IPS DF 4.7 (cell line): ENCODE measurements around the gene UPB1.

Experiments used
- DNase-seq: peaks from one replicate; pipeline ENCODE4 v3.0.0-alpha.2; 2013; ENCODE audit warnings: low spot score; ENCODE audit errors: extremely low read depth

Gene UPB1

DNA sequence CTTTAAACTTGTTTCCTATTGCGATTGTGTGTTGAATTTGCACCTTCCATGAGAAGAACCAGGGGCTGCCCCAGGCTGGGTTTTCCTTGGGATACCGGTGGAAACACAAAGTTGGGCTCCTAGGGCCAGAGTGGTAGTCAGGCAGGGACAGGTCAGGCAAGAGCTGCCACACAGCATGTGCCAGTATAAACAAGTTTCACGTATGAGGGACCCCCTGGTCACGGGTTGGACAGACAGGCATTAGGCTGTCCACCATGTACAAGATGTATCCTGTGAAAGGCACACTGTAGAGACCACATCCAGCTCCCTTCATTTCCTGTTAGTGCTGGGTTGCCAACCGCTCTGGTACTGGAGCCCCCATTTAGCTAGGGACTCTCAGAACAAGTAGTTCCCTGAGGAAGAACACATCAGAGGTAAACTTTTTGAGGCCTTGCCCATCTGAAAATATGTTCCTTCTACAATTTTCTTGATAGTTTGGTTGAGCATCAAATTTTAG, 8.8 kb downstream of the UPB1 start:
- no peak for DNase-seq

DNA sequence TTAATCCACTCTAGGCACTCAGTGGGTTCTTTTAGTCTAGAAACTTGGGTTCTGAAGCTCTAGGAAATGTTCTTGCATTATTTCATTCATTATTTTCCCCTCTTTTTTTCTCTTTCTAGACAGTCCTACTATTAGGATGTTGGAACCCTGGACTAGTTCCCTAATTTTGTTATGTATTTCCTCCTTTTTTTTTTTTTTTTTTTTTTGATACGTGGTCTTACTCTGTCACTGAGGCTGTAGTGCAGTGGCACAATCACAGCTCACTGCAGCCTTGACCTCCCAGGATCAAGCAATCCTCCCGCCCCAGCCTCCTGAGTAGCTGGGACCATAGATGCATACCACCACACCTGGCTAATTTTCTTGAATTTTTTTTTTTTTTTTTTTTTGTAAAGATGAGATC, 9.4 kb downstream of the UPB1 start:
- no peak for DNase-seq

DNA sequence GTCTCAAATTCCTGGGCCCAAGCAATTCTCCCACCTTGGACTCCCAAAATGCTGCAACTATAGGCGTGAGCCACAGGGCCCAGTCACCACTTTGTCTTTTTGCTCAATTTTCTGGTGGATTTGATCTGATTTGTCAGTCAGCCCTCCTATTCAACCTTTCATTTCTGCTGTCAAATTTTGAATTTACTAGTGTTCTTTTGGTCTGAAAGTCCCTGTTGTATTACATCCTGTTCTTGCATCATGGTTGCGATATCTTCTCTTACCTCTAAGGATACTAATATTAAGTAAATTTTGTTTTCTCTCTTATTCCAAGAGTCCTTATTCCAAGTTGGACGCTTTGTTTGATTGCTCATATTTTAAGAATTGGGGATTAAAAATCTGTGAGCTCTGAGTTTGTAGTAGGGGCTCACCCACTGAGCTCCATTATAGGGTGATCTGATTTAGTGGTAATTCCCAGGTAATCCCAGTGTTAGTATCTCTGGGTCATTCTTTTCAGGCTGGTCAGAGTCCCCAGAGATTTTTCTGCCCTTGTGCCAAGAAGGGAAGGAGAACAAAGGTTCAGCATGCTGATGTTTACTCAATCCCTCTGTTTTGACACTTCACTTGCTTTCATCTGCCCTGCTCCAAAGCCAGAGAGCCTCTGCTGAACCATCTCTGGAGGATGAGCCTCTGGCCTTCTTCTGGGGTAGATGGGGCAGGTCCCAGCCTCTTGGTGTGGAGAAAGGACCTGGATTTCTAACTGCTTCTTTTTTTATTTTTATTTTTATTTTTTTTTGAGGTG, 10.0 kb downstream of the UPB1 start:
- no peak for DNase-seq

DNA sequence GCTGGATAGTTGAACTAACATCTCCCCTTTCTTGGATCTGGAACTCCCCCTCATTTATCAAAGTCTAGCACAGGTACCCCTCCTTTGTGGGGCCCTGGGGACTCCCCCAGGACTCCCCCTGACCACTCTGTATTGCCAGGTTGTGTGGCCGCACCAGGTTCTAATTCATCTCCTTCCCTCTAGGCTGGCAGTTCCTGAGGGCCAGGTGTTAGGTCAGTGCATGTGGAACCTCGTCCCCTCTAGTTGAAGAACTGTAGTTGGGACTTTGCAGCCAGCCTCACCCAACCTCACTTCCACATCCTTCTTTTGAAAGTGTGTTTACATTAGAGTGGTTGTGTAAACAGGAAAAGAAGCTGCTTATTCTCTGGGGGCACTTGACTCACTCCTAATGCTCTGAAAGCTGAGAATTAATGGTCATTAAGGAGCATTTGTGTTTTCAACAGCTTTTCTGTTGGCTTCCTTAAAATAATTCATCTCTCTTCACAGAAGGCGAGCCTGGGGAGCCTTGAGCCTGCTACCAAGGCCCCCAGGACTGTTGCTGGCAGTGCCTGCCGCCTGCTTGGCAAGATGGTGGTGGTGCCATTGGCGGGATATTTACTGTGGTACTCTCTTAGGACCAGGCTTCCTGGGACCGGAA, 11.8 kb downstream of the UPB1 start:
- no peak for DNase-seq

DNA sequence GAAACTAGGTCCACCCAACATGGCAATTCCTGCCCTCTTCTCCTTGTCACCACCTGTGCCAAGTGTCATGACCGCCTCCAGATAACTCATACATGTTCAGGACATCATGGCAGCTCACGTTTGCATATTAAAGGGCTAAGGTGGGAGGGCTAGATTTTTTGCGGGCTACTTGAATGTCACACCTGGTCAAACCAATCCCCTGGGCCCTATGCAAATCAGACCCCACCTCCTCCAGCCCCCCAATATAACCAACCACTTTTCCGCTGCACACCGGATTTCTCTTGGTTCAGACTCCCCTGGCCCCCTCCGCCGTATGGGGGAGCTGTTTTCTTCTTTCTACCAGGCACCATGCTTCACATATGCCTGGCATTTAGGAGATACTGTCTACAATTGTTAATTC, 12.6 kb downstream of the UPB1 start:
- DNase-seq = no peak

DNA sequence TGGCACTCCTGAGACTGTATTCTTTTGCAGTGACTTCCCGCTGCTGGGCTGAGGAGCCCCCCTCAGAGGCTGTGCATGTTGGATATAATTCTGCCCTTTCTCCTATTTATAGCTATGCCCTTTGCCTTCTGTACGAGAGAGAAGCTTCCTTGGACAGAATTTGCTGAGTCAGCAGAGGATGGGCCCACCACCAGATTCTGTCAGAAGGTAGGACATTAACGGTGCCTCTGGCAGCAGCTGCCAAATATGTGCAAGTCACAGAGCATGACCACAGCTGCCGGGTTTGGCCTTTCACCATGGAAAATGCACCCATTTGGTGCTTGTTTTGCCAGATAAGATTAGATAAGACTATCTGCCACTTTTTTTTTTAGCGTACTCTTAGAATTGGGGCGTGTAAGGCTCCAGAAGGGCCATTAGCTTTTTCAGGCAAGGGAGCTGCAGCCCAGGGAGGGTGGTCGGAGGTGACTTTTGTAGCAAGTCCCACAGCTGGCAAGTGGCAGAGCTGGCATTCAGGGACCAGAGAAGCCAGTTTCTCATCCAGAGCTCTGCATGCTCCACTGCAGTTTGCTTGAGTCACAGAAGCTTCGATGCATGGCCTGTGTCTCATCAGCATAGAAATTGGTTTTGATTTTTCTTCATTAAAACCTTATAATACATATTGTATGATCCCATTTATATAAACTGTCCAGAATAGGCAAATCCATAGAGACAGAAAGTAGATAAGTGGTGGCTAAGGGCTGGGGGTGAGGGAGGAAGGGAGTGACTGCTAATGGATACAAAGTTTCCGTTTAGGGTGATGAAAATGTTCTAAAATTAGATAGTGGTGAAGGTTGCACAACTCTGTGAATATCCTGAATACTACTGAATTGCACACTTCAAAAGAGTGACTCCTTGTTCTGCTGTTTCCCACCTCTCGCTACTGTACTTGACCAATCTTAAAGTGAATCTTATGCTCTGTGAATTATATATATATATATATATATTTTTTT, 15.8 kb downstream of the UPB1 start:
- no peak for DNase-seq

DNA sequence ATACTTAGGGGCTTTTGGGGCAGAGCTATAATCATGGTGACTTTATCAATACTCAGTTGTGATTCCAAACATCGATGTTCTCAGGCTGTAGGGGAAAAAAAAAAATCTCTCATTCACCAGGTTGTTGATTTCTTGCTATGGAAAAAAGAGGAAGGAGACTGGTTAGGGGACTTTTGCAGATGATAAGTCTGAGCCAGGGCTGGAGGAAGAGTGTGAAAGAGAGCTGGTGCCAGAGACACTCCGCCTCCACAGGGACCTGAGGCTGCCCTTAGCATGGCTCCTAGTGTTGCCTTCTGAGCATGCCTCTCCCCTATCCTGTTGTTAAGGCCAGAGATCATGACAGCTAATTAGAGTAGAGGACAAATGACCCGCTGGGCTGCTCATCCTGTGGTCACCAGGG, 16.9 kb downstream of the UPB1 start:
- DNase-seq = no peak

DNA sequence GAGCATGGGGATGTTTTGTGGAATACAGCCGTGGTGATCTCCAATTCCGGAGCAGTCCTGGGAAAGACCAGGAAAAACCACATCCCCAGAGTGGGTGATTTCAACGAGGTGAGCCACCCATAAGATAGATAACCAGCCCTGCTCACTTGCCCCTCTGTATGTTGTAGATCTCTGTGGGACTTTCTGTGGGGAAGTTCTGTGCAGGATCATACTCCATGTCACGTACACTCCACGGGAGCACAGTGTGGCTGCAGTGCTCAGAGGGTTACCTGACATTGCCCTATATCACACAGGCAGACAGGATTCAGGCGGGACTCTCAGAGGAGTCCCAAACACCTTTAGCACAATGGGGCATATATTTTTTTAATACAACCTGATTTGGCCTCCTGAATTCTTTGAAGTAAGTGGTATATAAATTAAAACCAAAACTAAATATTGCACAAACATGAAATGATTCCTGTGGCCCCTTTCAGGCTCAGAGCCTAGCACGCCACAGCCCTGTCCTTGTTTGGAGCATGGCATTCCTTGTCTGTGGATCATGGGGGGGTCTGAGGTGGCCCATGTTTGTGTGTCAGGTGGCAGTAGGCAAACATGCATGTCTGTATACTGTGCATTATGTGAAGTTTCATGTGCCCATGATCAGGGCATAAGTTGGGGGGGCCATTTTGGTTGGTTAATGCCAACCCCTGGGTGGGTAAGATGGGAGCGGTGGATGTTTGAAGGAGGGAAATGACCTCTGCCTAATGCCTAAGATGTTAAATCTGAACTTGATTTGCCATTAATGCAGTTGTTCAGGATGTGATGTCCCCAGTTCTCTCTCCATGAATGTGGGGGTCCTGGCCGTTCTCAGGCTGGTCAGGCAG, 18.5 kb downstream of the UPB1 start:
- DNase-seq = no peak

DNA sequence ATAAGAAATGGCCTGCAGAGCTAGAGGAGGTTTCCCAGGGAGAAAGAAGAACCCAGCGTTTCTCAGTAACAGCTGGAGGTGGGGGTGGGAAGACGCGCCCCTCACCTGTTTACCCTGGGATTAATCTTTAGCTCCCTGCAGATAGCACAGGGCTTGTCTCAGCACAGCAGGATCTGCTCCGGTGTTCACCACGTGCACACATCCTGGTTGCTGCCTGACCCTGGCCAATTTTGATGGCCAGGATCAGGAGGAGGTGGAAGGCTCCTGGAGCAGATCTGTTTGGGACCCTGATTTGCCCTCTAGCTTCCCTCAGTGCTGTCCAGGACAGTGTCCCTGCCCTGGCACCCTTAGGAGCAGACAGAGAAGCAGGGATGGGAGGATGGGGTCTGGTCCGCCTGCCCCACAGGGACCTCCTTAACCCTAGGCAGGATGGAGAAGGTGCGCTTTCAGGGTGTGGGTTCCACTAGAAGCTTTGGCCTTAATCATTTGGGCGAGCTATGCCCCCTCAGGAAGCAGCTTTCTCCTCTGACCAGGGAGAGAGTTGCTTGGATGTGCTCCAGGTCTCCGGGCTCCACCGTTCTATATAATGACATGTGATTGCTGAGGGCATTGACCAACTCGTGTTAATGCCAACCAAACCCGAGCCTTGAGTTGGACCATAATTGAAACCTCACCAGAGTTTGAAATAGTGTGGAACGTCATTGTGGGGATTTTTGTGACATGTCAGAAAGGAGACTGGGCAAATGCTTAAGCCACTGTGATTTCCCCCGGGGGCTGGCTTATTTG, 19.3 kb downstream of the UPB1 start:
- DNase-seq = no peak

DNA sequence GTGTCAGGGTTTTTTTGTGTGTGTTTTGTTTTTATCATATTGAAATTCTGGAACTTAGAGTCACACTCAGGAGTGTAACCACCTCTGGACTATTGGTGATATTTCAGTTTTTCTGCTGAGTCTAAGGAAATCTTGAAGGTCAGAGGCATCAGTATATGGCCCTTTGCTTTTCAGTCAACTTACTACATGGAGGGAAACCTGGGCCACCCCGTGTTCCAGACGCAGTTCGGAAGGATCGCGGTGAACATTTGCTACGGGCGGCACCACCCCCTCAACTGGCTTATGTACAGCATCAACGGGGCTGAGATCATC, 19.9 kb downstream of the UPB1 start:
- DNase-seq = no peak

DNA sequence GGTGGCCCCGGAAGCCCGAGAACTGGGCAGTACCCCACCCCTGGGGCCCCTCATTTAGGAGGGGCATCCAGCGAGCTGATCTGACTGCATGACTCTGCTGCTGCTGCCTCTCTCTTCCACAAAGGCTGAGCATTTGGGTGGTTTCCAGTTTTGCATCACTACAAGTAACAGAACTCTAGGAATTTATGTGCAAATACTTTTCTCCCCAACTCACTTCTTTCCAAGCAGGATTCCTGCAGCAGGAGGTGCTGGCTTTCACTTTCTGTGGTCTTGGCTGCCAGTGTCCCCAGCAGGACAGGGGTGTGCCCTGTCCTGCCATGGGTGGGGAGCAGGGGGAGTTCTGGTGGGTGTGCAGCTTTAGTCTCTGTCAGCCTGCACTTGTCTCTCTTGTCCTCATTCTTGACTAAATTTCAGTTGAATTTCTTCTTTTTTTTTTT, 21.2 kb downstream of the UPB1 start:
- no peak for DNase-seq

DNA sequence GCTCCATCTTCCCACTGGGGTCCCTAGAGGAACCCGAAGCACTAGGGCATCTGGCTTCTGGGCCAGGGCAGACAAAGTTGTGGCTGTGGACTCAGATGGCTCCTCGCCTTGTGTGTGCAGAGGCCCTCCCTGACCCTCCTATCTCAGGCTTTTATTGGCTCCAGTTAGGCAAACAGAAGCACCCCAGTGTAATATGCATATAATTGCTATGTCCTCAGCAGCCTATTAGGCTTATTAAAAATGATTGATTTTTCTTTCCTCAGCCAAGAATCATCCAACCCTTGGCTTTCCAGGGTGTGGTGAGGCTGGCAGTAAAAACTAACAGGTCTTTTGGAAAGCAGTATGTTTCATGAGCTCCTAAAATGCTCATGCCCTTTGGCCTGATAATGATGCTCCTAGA, 22.3 kb downstream of the UPB1 start:
- DNase-seq = no peak

DNA sequence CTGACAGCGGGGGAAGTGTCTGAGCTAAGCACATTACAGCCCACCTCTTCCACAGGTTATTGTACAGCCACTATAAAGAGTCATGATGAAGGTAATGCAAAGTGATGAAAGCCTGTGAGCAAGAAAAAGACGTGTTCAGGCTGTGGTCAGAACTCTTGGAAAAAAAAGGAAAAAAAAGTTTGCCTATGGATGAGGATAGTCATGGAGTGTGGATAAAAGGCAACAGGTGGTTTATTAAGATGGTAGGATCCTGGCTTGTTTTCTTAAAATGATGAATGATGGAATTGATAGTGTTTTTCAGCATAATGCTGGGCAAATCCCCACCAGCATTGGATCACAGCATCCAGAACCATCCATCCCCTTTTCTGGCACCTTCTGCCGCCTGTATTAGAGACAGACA, 23.1 kb downstream of the UPB1 start:
- no peak for DNase-seq

DNA sequence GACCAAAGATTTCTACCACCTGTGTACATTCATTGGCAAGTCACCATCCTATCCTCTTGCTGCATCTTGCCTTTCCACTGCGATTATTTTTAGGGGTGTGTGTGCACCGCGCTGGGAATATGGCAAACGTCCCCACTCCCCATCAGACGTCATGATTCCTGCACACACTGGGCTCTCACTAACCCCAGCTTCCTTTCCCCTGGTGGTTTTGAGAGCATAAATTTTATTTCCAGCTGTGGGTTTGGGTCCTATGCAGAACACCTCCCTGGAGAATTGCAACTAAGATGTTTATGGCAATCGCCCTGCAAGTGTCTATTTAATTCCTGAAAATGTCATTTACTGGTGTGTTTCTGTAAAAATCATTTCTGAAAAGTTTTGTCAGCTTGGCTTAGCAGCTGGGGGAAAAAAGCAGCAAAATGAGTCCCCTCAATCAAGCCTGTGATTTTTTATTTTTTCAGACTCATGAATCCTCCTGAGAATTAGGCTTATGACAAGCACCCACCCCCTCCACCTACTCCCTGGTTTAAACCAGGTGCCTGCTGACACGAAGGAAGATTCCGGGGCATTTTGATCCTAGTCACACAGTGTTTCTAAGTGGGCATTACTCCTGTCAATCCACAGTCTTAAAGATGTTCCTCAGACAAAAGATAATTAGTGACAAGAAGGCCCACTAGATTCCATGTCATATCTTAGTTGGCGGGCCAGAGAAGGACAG, 23.8 kb downstream of the UPB1 start:
- DNase-seq = no peak

DNA sequence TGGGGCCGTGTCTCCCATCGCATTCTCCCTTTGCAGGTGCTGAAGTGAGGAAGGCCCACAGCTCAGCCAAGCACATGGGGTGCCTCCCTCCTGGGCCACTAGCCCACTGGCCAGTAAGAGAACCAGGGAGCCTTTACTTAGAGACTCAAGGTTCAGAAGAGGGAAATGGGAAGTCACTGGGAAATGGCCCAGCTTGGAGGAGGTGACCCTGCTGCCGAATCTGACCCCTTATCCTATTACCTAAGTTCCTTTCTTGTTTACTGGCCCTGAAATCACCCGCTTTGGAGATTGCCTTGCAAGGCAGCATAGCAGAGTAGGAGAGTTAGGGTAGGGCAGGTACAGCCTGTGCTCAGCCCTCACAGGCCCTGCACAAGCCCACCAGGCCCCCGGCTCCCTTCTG, 24.4 kb downstream of the UPB1 start:
- no peak for DNase-seq

DNA sequence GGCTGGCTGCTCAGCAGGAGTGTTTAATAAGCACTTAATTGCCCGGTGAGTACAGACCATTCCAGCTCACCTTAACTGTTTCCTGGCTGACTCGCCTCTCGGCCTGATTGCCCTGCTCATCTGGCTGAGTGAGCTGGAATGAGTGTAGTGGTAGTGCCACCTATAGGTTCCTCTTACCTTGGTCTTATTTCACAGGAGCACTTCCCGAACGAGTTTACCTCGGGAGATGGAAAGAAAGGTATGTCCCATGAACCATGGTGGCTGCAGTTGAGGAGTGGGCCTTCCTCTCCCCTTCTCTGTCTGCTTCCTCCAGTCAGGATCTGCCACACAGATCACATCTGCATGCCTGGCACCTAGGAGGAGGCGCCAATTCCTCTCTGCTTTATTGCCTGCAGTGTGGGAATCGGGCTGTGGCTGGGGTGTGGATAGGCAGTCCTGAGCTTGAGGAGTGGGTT, 26.7 kb downstream of the UPB1 start:
- DNase-seq = no peak

DNA sequence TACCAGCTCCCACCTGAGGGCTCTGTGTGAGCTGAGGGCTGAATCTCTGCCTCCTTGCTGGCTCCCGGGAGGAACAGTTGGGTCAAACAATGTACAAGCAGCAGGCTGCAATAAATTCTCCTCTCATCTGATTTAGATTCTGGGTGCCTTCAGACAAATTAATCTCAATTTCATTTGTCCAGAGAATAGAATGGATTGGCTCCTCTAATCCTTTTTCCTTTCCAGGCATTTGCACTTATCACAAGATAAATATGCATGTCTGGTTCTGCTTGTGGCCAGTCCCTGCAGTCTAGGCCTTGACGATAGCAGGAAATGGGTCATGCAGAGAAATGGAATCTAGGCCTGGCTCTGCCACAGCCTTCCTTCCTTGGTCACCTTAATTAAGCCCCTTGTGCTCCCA, 28.7 kb downstream of the UPB1 start:
- DNase-seq = no peak

DNA sequence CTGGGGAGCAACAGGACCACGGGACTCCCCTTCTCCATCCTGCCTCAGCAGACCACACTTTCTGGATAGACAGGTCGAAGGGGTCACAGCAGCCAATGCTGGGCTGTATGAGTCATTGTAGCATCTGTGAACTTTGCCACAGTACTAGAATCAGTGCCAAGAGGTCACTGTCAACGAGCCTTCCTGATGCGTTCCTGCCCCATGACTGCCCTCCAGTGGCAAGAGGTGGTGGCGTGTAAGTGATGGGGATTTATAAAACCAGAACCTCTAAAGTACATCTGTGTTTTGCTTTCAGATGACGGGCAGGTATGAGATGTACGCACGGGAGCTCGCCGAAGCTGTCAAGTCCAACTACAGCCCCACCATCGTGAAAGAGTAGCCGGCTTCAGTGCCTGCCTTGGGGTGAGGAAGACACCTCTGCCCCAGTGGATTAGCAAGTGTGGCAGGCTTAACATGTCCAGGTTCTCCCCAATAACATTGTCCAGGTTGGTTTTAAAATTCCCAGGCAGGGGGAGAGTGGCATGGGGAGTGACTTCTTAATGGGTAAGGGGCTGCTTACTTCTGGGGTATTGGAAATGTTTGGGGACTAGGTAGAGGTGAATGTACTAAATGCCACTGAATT, 30.4 kb downstream of the UPB1 start:
- DNase-seq = no peak

DNA sequence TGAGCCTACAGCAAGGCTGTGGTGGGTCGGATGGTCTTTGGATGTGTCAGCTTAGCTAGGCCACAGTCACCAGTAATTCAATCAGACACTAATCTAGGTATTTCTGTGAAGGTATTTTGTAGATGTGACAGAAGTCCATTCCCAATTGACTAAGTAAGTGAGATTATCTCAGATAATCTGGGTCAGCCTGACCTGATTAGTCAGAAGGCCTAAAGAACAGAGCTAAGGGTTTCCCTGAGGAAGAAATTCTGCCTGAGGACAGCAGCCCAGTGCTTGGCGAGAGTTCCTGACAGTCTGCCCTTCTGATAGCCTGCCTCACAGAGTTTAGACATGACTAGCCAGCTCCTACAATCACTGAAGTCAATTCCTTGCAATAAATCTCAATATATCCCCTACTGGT, 31.1 kb downstream of the UPB1 start:
- no peak for DNase-seq
